Uterus (tissue), 4 donors: ENCODE measurements around the gene CCNB3. TPM values are rescaled to one million over a fixed set of nuclear protein-coding genes. Genes with fewer than 3 reads are reported as not detected.

Experiments
- DNase-seq, 2 donors: peaks; one replicate each; pipeline ENCODE4 v3.0.0-alpha.2; 2019 to 2020
- H3K27ac ChIP-seq, 2 donors: fragments of 200-600 bp; sonication (generic); 1 replicate in 1 of 2; 2 replicates in 1 of 2; pipeline ENCODE4 v1.5.1; 2016 to 2018
- H3K27me3 ChIP-seq, 2 donors: fragments of 200-600 bp; sonication (generic); one replicate each; pipeline ENCODE4 v1.5.1; 2018 to 2019; ENCODE audit warnings: control low read depth in 1 of 2
- H3K36me3 ChIP-seq, 2 donors: fragments of 200-600 bp; sonication (generic); one replicate each; pipeline ENCODE4 v1.5.1; 2019; ENCODE audit warnings: control low read depth in 1 of 2
- H3K4me1 ChIP-seq, 2 donors: fragments of 200-600 bp; sonication (generic); one replicate each; pipeline ENCODE4 v1.5.1; 2018 to 2019; ENCODE audit warnings: control low read depth in 1 of 2
- H3K4me3 ChIP-seq, 2 donors: fragments of 200-600 bp; sonication (generic); 1 replicate in 1 of 2; 2 replicates in 1 of 2; pipeline ENCODE4 v1.5.1; 2018 to 2019; ENCODE audit warnings: mild to moderate bottlenecking in 1 of 2
- H3K9me3 ChIP-seq, 2 donors: fragments of 200-600 bp; sonication (generic); one replicate each; pipeline ENCODE4 v1.5.1; 2019; ENCODE audit warnings: control low read depth in 1 of 2
- POLR2A ChIP-seq, 2 donors: fragments of 450-650 bp; IDR thresholded peaks; one replicate each; pipeline ENCODE4 v1.6.1; 2016; ENCODE audit warnings: antibody characterized with exemption in 2 of 2, mild to moderate bottlenecking in 1 of 2, moderate library complexity in 1 of 2
- intact Hi-C: fragments of 100-400 bp; cut with DNase I; formaldehyde crosslinking; loops from one replicate; pipeline ENCODE4 v1.15.1; 2023; ENCODE audit warnings: low total_unique reads
- total RNA-seq, 4 donors: library from RNA; depleted of rRNA in 3 of 4; stranded (reverse); fragments of >200 nt in 3 of 4; gene quantifications; one replicate each; pipeline versions ENCODE4 v1.1.0 to v1.2.4, GENCODE V29; 2014 to 2023
- TF ChIP-seq, protein P1 (sequence below), 4 experiments: fragments of 200-600 bp in 2 of 4; fragments of 450-650 bp in 2 of 4; sonication (generic) in 2 of 4; IDR thresholded peaks; one replicate each; pipeline ENCODE4 v1.5.1; 2016 to 2019; ENCODE audit warnings: antibody characterized with exemption in 4 of 4, mild to moderate bottlenecking in 2 of 4, moderate library complexity in 1 of 4
- donor health status: DM: yes; HTN: yes; CAD: no.

Gene CCNB3
- total RNA-seq, 4 donors from 2014 or later = 0.09 to 0.48 (median 0.26) TPM; not detected in 1

DNA sequence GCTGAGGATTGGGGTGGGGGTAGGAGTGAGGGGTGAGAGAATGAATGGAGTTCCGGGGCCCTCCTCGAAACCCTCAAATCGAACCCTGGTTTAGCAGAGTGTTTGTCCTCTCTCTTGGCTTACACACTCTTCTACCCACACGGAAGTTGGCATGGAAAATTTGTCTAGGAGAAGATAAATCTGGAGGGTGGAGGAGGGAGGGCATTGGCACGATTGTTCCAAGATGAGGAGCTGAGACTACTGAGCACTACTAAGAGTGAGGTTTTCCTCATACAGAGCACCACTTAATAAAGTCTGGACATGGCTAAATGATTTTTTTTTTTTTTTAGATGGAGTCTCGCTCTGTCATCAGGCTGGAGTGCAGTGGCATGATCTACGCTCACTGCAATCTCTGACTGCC, 37.2 kb upstream of the CCNB3 start:
- Histone ChIP-seq H3K36me3 (no peaks in the 10 kb centered on the region), H3K4me1 (no peaks in the 10 kb centered on the region), H3K9me3 (no peaks in the 10 kb centered on the region), H3K27ac (no peak overlapping the region), H3K27me3 (no peaks in the 10 kb centered on the region), H3K4me3 (no peak overlapping the region)
- DNase-seq = no peak
- intact Hi-C loops = no loop called here
- no peak for TF ChIP-seq POLR2A (IDR thresholded peaks at IDR 0.05)
- TF ChIP-seq, protein P1, sequence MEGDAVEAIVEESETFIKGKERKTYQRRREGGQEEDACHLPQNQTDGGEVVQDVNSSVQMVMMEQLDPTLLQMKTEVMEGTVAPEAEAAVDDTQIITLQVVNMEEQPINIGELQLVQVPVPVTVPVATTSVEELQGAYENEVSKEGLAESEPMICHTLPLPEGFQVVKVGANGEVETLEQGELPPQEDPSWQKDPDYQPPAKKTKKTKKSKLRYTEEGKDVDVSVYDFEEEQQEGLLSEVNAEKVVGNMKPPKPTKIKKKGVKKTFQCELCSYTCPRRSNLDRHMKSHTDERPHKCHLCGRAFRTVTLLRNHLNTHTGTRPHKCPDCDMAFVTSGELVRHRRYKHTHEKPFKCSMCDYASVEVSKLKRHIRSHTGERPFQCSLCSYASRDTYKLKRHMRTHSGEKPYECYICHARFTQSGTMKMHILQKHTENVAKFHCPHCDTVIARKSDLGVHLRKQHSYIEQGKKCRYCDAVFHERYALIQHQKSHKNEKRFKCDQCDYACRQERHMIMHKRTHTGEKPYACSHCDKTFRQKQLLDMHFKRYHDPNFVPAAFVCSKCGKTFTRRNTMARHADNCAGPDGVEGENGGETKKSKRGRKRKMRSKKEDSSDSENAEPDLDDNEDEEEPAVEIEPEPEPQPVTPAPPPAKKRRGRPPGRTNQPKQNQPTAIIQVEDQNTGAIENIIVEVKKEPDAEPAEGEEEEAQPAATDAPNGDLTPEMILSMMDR (IDR thresholded peaks at IDR 0.05) = no peak

- intact Hi-C loops = no loop called here
- no peaks in the 10 kb centered on the region for H3K27me3 ChIP-seq
- H3K27ac ChIP-seq = no peak overlapping the region
- no peak overlapping the region for H3K4me3 ChIP-seq
- no peaks in the 10 kb centered on the region for H3K4me1 ChIP-seq
- no peaks in the 10 kb centered on the region for H3K36me3 ChIP-seq
- DNase-seq = no peak
- H3K9me3 ChIP-seq = no peaks in the 10 kb centered on the region
- no peak for TF ChIP-seq POLR2A (IDR thresholded peaks at IDR 0.05)
- TF ChIP-seq, protein P1 (IDR thresholded peaks at IDR 0.05) = no peak
Observed at GRCh38 chrX:50168241-50168687, 36.3 kb upstream of the CCNB3 start.

DNA sequence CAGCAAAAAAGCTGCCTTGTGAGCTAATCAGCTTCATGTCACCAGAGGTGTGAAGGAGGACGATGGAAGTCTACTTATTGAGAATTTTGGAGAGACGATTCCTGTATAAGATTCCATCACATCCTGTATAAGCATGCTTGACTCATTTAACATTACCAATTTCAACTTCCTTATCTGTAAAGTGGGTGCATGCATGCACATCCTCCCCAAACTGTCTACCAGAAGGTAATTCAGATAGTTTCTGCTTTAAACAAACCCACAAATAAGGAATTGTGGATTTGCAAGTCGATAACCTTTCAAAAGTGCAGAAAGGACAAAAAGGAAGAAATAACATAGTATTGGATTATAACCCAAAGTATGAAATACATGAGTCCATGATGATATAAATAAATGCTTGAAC, 34.8 kb upstream of the CCNB3 start:
- no peaks in the 10 kb centered on the region for H3K9me3 ChIP-seq
- no peaks in the 10 kb centered on the region for H3K4me1 ChIP-seq
- intact Hi-C loops = no loop called here
- no peak overlapping the region for H3K4me3 ChIP-seq
- TF ChIP-seq, protein P1 (IDR thresholded peaks at IDR 0.05) = no peak
- no peak for TF ChIP-seq POLR2A (IDR thresholded peaks at IDR 0.05)
- no peaks in the 10 kb centered on the region for H3K36me3 ChIP-seq
- H3K27me3 ChIP-seq = no peaks in the 10 kb centered on the region
- H3K27ac ChIP-seq = no peak overlapping the region
- DNase-seq = no peak

DNA sequence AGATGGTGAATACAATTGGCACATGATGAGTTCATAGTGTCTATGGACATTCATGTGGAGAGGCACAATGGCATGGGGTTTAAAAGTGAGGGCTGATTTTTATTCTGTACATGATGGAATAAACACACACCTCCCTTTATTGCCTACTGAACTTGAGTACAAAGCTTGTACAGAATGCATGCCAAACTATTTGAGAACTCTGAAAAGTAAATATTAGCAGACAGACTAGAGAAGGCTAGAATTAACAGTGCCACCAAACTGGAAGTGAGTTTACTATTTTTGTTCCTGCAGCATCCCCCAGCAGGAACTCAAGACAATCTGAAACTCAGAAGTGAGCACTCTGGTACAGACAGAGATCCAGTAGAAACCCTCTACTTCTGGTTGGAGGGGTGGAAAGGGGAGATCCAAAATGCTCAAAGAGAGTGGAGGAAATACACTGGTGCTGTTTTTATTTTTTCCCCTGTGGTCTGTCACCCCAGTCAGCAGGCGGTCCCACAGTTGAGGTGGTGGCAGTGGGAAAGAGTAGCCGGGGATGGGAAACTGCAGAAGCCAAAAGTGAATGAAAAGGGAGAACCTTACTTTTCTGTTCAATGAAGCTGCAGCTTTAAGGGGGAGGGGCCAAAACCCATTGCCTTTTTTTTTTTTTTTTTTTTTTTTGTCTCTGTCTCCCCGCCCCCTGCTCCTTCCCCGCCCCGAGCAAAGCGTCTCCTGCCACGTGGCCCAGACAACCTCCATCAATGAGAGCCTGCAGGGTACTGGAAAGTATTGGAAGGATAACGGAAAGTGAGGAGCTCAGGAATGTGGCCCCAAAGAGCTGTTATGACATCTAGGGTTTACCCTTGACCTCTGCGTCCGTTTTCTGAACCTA, 24.3 kb upstream of the CCNB3 start:
- Histone ChIP-seq H3K9me3 (no peaks in the 10 kb centered on the region), H3K4me1 (no peaks in the 10 kb centered on the region), H3K4me3 (no peak overlapping the region), H3K36me3 (no peaks in the 10 kb centered on the region), H3K27ac (no peak overlapping the region), H3K27me3 (no peaks in the 10 kb centered on the region)
- intact Hi-C loops = no loop called here
- TF ChIP-seq, protein P1 (IDR thresholded peaks at IDR 0.05) = no peak
- TF ChIP-seq POLR2A (IDR thresholded peaks at IDR 0.05) = no peak
- DNase-seq = no peak

GRCh38 chrX:50183891-50184290, 20.7 kb upstream of the CCNB3 start:
- intact Hi-C loops = no loop called here
- H3K4me3 ChIP-seq = no peak overlapping the region
- H3K9me3 ChIP-seq = no peaks in the 10 kb centered on the region

More at GRCh38 chrX:50183891-50184290, 20.7 kb upstream of the CCNB3 start:
- DNase-seq = no peak
- H3K36me3 ChIP-seq = no peaks in the 10 kb centered on the region
- no peak overlapping the region for H3K27ac ChIP-seq
- no peak for TF ChIP-seq POLR2A (IDR thresholded peaks at IDR 0.05)
- TF ChIP-seq, protein P1 (IDR thresholded peaks at IDR 0.05) = no peak
- H3K4me1 ChIP-seq = no peaks in the 10 kb centered on the region
- H3K27me3 ChIP-seq = no peaks in the 10 kb centered on the region
